Right renal cortex interstitium (tissue), 3 donors: ENCODE data around the gene SLC26A8. TPM values are rescaled to one million over a fixed set of nuclear protein-coding genes. Genes with fewer than 3 reads are reported as not detected.
"Not testable (repeated sequence)": the region's sequence is repeated elsewhere in the genome, so short reads cannot be mapped to it uniquely, and the experiment has no call there.

Experiments used
- DNase-seq, 3 donors: peaks; one replicate each; pipeline ENCODE4 v3.0.0-alpha.2; 2013; ENCODE audit warnings: low read depth in 3 of 3, low spot score in 2 of 3
- polyA plus RNA-seq, 3 donors: library from polyadenylated mRNA; unstranded; fragments of 120-200 nt; gene quantifications; one replicate each; pipeline ENCODE4 v1.2.1, GENCODE V29; 2013; ENCODE audit not compliant: insufficient read length in 3 of 3

The SLC26A8 gene
- polyA plus RNA-seq, 3 donors: 0.27 to 0.67 (median 0.32) TPM

DNA sequence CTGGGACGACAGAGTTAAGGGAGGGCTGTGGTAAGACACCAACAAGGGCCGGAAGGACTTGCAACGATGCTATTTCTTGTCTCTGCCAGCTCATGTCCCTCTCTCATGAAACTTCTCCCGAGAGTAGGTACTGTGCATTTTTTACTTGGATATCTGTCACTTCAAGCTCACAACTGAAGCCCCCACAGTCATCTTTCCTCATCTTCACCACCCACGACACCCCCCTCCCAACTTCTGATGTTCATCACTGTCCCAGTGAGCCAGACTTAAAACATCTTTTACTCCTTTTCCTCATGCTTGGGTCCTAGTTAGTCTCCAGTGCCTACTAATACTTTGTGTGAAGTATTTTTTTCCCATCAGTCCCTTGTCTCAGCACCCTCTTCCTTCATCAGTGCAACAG lies 68.9 kb downstream of the SLC26A8 start:
- DNase-seq: no peak

DNA sequence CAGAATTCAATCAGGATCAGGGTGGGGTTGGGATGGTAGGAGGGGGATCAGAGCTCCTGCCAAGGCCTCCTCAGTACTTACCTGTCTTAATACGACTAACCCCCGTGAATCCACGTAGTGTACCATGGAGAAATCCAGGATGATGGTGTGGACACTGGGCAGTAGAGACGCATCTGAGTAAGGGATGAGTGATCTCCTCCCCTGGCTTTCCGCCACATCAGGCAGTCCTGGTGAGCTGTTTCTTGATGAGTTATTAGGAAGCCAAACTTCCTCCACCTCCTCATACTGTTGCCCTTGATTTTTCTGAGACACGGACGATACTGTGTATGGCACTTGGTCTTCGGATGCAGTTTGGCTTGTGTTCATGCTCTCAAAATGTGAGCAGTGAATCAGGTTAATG lies 69.4 kb downstream of the SLC26A8 start:
- no peak for DNase-seq

DNA sequence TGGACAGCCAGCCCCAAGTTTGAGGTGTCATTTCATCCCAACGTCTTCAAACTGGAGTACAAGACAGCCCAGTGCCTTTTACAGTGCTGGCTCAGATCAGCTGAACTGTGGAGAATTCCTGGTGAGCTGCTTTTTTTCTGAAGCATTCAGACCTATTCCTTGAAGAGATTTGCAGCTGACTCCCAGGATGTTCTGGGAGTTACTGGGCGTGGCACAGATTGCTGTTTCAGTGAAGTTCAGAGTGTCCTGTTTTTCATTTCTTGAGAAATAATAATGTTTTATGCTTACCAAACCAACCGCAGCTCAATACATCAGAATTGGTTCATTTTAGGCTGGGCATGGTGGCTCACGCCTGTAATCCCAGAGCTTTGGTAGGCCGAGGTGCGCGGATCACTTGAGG lies 70.1 kb downstream of the SLC26A8 start:
- no peak for DNase-seq

DNA sequence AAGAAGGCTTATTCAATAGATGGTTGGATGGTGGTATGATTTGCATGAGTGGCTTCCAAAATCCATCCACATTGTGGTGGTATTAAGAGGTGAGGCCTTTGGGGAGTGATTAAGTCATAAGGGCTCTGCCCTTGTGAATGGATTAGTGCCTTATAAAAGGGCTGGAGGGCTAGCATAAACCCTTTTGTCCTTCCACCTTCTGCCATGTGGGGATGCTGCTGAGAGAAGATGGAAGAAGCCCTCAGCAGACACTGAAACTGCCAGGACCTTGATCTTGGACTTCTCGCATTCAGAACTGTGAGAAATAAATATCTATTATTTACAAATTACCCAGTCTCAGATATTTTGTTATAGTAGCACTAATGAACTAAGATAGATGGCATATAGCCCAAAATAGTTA lies 75.7 kb downstream of the SLC26A8 start:
- no peak for DNase-seq

DNA sequence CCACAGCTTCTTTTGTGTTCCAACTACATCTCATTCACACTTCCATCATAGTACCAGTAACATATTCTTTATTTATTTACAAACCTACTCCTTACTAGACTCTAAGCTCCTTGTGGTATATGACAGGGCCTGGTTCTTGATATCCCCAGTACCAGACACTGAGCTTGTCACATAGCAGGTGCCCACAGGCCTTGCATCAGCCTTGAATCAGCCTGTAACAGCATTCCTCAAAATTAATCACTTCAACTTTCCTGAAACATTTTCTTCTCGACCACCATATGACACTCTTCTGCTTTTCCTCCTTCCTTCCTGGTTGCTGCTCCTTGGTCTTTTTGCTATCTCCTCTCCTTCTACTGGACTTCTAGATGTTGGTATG lies 78.8 kb downstream of the SLC26A8 start:
- DNase-seq: no peak

DNA sequence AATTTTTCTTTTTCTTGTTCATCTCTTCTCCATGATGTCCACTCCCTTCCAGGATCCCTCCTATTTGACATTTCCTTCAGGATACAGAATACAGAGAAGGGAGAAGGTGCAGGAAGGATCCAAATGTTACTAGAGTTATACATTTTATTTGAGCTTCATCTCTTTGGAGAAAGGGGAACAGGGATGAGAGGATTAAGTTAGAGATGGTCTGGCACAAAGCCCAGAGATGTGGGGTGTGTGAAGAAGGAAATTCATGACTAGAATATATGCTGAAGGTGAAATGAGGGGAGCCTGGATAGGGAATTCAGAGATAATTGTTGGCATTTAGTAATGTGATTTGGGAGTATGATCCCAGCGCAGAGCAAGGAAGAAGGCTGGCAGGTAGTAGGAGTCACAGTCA lies 81.1 kb downstream of the SLC26A8 start:
- DNase-seq: no peak

DNA sequence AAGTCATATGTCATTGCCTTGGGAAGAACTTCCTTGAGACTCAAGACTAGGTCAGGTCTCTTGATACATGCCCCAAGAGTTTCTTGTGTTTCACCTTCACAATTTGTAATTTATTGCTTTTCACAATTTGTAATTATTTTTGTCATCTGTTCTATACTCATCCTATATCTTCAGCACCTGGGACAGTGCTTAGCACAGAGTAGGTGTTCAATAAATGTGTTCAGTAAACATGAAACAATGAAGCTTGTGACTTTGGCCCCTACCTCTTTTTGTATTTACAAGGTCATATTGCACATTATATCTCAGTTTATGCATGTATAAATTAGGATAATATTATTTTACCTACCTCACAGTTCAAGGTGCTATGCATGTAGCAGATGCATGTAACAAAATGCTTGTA lies 82.1 kb downstream of the SLC26A8 start:
- no peak for DNase-seq

DNA sequence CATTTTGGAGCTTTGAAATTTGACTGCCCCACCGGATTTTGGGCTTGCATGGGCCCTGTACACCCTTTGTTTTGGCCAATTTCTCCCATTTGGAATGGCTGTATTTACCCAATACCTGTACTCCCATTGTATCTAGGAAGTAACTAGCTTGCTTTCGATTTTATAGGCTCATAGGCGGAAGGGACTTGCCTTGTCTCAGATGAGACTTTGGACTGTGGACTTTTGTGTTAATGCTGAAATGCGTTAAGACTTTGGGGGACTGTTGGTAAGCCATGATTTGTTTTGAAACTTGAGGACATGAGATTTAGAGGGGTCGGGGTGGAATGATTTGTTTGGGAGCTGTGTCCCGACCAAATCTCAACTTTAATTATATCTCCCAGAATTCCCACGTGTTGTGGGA lies 83.3 kb downstream of the SLC26A8 start:
- DNase-seq: not testable (repeated sequence)

DNA sequence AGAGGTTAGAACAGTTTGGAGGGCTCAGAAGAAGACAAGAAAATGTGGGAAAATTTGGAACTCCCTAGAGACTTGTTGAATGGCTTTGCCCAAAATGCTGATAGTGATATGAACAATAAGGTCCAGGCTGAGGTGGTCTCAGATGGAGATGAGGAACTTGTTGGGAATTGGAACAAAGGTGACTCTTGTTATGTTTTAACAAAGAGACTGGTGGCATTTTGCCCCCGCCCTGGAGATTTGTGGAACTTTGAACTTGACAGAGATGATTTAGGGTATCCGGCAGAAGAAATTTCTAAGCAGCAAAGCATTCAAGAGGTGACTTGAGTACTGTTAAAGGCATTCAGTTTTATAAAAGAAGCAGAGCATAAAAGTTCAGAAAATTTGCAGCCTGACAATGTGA lies 84.4 kb downstream of the SLC26A8 start:
- not testable (repeated sequence) for DNase-seq

DNA sequence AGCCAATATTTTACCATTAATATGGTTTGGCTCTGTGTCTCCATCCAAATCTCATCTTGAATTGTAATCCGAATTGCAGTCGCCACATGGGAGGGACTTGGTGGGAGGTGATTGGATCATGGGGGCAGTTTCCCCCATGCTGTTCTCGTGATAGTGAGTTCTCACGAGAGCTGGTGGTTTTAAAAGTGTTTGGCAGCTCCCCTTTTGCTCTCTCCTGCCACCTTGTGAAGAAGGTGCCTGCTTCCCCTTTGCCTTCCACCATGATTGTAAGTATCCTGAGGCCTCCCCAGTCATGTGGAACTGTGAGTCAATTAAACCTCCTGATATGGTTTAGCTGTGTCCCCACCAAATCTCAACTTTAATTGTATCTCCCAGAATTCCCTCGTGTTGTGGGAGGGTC lies 85.2 kb downstream of the SLC26A8 start:
- not testable (repeated sequence) for DNase-seq

DNA sequence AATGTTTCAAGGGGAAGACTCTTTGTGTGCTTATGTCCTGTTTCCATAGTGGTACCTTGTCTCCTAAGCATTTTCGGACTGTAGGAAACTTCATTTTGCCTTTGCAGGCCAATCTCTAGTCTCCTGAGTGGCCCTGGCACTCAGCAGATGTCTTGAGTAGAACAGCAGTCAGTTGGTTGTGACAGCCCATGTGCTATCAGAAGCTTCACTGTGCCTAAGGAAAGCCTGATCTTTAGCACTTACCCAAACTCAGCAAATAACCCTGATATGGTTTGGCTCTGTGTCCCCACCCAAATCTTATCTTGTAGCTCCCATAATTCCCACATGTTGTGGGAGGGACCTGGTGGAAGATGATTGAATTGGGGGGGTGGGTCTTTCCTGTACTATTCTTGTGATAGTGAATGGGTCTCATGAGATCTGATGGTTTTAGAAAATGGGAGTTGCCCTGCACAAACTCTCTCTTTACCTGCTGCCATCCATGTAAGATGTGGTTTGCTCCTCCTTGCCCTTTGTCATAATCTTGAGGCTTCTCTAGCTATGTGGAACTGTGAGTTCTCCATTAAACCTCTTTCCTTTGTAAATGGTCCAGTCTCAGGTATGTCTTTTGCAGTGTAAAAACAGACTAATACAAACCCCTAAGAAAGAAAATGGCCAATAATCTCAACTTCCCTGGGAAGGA lies 87.6 kb downstream of the SLC26A8 start:
- DNase-seq: no peak

DNA sequence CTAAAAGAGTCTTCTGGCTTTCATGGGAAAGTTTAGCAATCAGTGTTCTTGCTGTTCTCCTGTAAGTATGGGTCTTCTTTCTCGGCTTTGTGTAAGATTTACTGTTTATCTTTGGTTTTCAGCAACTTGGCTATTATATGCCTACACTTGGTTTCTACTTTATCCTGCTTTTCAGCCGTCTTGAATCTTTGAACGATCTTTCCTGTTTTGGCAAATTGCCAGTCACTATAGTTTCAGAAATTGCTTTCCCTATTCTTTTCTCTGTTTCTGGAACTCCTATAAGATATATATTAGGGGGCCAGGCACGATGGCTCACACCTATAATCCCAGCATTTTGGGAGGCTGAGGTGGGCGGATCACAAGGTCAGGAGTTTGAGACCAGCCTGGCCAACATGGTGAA lies 89.0 kb downstream of the SLC26A8 start:
- no peak for DNase-seq

DNA sequence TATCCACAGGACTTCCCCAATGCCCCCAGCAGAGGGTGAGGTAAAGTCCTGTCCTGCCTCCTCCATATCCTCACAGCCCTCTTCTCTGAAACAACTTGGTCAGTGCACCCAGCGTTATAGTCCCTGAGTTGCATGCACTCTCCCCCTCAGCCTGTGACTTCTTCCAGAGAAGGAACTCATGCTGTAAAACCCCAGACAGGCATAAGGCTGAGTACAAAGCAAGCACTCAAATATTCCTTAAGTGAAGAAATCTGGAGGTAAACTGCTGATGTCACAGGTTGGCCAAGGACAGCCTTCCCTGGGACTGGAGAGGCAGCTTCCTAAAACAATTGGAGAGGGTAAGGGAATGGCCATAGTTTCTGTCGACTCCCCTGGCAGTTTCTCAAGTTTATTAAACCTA lies 90.6 kb downstream of the SLC26A8 start:
- DNase-seq: no peak

DNA sequence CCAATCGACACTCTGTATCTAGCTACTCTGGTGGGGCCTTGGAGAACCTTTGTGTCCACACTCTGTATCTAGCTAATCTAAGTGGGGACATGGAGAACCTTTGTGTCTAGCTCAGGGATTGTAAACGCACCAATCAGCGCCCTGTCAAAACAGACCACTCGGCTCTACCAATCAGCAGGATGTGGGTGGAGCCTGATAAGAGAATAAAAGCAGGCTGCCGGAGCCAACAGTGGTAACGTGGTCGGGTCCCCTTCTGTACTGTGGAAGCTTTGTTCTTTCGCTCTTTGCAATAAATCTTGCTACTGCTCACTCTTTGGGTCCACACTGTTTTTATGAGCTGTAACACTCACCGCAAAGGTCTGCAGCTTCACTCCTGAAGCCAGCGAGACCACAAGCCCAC lies 92.6 kb downstream of the SLC26A8 start:
- not testable (repeated sequence) for DNase-seq

DNA sequence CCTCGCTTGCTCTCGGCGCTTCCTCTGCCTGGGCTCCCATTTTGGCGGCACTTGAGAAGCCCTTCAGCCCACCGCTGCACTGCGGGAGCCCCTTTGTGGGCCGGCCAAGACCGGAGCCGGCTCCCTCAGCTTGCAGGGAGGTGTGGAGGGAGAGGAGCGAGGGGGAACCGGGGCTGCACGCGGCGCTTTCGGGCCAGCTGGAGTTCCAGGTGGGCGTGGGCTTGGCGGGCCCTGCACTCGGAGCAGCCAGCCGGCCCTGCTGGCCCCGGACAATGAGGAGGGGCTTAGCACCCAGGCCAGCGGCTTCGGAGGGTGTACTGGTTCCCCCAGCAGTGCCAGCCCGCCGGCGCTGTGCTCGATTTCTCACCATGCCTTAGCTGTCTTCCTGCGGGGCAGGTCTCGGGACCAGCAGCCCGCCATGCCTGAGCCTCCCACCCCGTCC lies 93.3 kb downstream of the SLC26A8 start:
- no peak for DNase-seq

DNA sequence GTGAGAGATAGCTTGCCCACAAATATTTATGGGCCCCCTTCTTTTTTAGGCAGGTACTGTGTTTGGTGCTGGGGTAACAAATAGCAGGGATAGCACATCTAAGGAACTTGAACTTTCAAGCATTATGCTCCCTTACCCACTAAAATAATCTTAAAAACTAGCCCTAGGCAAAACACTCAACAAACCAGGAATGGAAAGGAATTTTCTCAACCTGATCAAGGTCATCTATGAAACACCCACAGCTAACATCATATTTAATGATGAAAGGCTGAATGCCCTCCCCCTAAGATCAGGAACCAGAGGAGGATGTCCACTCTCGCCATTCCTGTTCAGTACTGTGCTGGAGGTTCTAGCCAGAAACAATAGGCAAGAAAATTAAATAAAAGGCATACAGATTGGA lies 94.8 kb downstream of the SLC26A8 start:
- DNase-seq: no peak

DNA sequence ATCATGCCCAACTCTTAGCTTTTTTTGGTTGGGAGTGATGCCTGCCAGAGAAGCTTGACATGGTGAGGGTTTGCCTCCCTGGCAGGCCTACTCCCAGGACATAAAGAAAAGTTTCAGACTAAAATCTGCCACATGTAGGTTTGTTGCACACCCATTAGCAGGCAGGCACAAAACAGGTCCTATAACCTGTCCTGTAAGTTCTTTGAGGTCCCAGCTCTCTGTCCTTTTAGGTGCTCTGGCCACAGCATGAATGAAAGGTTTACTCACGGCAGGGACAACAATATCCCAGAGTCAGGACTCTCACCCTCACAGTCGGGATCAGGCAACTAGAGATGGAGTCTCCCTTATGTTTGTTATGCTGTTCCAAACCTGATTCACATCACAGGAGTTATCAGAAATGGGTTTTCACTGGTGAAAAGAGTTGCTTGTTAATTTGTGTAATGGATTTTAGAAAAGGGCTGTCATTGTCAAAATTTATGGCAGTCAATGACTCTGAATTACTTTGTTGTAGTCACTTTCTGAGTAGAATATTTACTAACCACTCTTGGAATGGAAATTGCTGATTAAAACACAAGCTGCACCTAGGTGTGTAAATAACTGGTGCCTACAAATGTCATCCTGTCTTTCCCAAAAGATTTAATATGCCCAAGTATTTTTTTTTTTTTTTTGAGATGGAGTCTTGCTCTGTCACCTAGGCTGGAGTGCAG lies 97.8 kb downstream of the SLC26A8 start:
- no peak for DNase-seq

DNA sequence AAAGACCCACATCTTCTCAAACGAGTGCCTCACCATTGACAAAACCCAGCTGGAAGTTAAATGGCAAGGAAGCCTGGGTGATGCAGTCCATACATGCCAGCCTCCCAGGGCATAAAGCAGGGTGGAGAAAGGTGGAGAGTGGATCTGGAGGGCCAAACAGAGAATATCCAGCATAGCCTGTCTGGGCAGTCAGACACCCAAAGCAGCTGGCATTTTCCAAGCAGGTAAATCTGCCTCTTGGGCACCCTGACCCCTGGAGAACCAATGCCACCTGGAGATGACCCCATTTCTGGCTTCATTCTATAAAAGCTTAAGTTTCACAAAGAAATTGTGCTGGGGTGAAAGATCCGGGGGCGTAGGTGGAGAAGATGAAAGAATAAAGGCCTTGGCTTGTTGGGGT lies 98.5 kb downstream of the SLC26A8 start:
- DNase-seq: no peak

DNA sequence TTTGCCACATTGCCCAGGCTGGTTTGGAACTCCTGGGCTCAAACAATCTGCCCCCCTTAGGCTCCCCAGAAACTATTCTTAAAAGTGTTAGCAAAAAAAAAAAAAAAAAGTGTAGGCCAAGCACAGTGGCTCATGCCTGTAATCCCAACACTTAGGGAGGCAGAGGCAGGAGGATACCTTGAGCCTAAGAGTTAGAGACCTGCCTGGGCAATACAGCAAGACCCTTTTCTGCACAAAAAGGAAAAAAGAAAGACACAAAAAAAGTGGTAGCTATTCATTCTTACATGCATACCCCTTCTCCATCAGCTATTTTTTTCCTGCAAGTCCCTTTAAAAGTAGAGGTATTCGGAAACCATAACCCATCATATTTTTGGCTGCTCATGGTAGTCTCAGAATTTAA lies 100.3 kb downstream of the SLC26A8 start:
- no peak for DNase-seq

DNA sequence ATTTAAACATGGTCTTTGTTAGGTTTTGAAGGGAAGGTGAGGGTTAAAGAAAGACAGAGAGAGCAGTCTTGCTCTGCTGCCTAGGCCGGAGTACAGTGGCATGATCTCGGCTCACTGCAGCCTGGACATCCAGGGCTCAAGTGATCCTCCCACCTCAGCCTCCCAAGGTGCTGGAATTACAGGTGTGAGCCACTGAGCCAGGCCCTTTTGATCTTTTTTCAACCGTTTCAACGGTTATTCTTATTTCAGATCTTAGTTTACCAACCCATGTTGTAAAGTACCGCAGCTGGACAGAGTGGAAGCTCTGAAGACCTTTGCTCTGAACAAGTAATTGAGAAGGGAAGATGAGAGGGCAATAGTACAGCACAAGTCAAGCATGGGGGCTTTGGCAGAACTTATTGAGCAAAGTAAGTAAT lies 102.3 kb downstream of the SLC26A8 start:
- DNase-seq: peak in 1 of 3 donors; percentile 10

DNA sequence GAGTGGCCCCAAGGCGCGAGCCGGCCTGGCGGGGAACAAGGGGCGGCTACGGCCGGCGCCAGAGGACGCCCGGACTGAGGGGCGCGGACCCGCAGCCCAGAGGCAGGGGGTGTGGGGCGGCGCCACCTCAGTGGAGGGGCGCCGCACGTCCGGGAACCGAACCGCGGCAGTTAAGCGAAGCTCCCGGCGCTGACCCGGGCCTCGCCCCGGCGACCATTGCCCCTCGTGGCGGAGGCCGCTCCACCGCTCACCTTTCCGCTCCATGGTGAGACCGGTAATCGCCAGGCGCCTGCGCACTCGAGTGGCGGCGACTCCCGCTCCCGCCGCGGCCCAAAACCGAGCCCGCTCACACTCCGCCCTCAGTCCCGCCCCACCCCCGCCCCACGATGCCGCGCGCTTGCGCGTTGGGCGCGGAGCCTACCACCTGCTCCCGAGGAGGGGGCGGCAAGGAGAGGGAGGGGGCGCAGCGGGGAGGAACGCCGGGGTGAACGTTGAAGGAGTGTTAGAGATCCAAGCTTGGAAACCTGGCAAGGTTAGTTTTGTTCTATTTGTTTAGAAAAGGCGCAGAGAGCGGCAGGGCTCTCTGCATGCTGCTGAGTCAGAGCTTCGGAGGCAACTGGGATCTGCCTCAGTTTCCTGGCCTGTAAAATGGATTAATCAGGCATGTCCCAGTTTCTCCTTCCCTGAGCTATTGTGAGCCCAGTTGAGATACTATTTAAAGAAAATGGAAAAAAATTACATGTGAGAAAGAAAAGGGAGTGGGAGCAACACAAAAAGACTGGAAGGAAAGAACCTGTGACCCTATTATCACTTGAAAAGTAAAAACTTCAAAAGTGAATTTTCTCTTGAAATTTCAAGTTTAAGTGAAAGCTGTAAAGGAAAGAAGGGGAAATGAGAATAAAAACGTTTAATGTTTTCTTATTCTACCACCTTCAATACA lies 103.4 kb downstream of the SLC26A8 start, which contains the start of gene SRPK1:
TSS of gene SRPK1 (minus strand) at position 306 of the 940 bp plus-strand sequence. CDS start at position 264, 42 bp downstream.
- DNase-seq: peak; percentile 54 to 75 (median 74)
